Hepatocyte (in vitro differentiated cells): ENCODE data around the gene VIPR2.

Experiments
- EZH2 ChIP-seq: fragments of 200-600 bp; sonication (generic); IDR thresholded peaks from 2 replicates; pipeline ENCODE4 v1.6.1; 2016; ENCODE audit warnings: antibody characterized with exemption, mild to moderate bottlenecking, borderline replicate concordance
- TF ChIP-seq, protein P1 (sequence below): fragments of 200-600 bp; sonication (generic); IDR thresholded peaks from 2 replicates; pipeline ENCODE4 v1.5.1; 2016; ENCODE audit warnings: antibody characterized with exemption, mild to moderate bottlenecking; ENCODE audit not compliant: poor library complexity

GRCh38 chr7:159152816-159153215 is 8.1 kb upstream of the VIPR2 start:
- TF ChIP-seq EZH2: no peak
- TF ChIP-seq, protein P1, sequence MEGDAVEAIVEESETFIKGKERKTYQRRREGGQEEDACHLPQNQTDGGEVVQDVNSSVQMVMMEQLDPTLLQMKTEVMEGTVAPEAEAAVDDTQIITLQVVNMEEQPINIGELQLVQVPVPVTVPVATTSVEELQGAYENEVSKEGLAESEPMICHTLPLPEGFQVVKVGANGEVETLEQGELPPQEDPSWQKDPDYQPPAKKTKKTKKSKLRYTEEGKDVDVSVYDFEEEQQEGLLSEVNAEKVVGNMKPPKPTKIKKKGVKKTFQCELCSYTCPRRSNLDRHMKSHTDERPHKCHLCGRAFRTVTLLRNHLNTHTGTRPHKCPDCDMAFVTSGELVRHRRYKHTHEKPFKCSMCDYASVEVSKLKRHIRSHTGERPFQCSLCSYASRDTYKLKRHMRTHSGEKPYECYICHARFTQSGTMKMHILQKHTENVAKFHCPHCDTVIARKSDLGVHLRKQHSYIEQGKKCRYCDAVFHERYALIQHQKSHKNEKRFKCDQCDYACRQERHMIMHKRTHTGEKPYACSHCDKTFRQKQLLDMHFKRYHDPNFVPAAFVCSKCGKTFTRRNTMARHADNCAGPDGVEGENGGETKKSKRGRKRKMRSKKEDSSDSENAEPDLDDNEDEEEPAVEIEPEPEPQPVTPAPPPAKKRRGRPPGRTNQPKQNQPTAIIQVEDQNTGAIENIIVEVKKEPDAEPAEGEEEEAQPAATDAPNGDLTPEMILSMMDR: no peak
